Endodermal cell (in vitro differentiated cells): ENCODE data around the gene RASGEF1C. TPM values are rescaled to one million over a fixed set of nuclear protein-coding genes. Genes with fewer than 3 reads are reported as not detected.

Experiments used
- DNase-seq: peaks from one replicate; pipeline ENCODE4 v3.0.0-alpha.2; 2017
- H3K27ac ChIP-seq: 2 replicates; pipeline ENCODE4 v1.5.1; 2013; ENCODE audit warnings: mild to moderate bottlenecking, low read depth, low read length, moderate library complexity
- H3K27me3 ChIP-seq: 2 replicates; pipeline ENCODE4 v1.6.1; 2013; ENCODE audit warnings: mild to moderate bottlenecking, low read length, moderate library complexity; ENCODE audit not compliant: insufficient read depth, control insufficient read depth, poor library complexity, severe bottlenecking
- H3K36me3 ChIP-seq: 2 replicates; pipeline ENCODE4 v1.7.0; 2013; ENCODE audit warnings: mild to moderate bottlenecking, low read length, moderate library complexity; ENCODE audit not compliant: control insufficient read depth, insufficient read depth
- H3K4me1 ChIP-seq: one replicate; pipeline ENCODE4 v1.7.0; 2013; ENCODE audit warnings: low read length; ENCODE audit not compliant: control insufficient read depth, insufficient read depth
- H3K4me3 ChIP-seq: 2 replicates; pipeline ENCODE4 v1.5.1; 2013; ENCODE audit warnings: mild to moderate bottlenecking, low read length, moderate library complexity
- H3K9ac ChIP-seq: 2 replicates; pipeline ENCODE4 v1.6.1; 2013; ENCODE audit warnings: mild to moderate bottlenecking, low read length, moderate library complexity; ENCODE audit not compliant: poor library complexity, severe bottlenecking; ENCODE audit errors: extremely low read depth
- H3K9me3 ChIP-seq: 2 replicates; pipeline ENCODE4 v1.6.1; 2013; ENCODE audit warnings: mild to moderate bottlenecking, low read length, moderate library complexity; ENCODE audit not compliant: control insufficient read depth
- H3K27ac Mint-ChIP-seq: 2 replicates; pipeline ENCODE4 v1.8.0; 2020; ENCODE audit warnings: mixed read lengths
- H3K27me3 Mint-ChIP-seq: 2 replicates; pipeline ENCODE4 v1.8.0; 2021; ENCODE audit warnings: mild to moderate bottlenecking, mixed read lengths; ENCODE audit not compliant: insufficient read depth
- H3K36me3 Mint-ChIP-seq: 2 replicates; pipeline ENCODE4 v1.8.0; 2020; ENCODE audit warnings: low read depth, mixed read lengths
- H3K4me1 Mint-ChIP-seq: 2 replicates; pipeline ENCODE4 v1.8.0; 2020; ENCODE audit warnings: mixed read lengths
- H3K4me3 Mint-ChIP-seq: 2 replicates; pipeline ENCODE4 v1.8.0; 2020; ENCODE audit warnings: mild to moderate bottlenecking, moderate library complexity, mixed read lengths
- H3K9me3 Mint-ChIP-seq: 2 replicates; pipeline ENCODE4 v1.8.0; 2020; ENCODE audit warnings: mild to moderate bottlenecking, mixed read lengths
- CTCF ChIP-seq: fragments of 200-600 bp; sonication (generic); conservative IDR thresholded peaks from 2 replicates; pipeline ENCODE4 v1.5.0; 2021; ENCODE audit warnings: antibody characterized with exemption, mild to moderate bottlenecking
- WGBS, 2 experiments: methylation state at CpG; one replicate each; pipeline versions ENCODE4 v1.1.5 to v1.1.7; 2013; ENCODE audit warnings: missing lambda C conversion rate in 2 of 2, mixed read lengths in 1 of 2; ENCODE audit not compliant: insufficient coverage in 1 of 2, insufficient read length in 1 of 2; 5-methylcytosine and 5-hydroxymethylcytosine counted together
- total RNA-seq, 2 donors: library from RNA; stranded (reverse); fragmentation: NEBNext Ultra II Directional in 1 of 2; extraction: Animal tissue kit (Norgen Biotek cat#: 25700) in 1 of 2; gene quantifications; 2 replicates in 1 of 2; 3 replicates in 1 of 2; pipeline ENCODE4 v1.2.1, GENCODE V29; 2021

RASGEF1C gene
- total RNA-seq, 2 donors from 2014 or later, result 0.62 to 0.75 TPM

- 57 to 68% methylated on average over 10 of the region's 10 CpGs for WGBS, 2 experiments
- no peak for TF ChIP-seq CTCF
- H3K4me3 ChIP-seq, result peak overlapping the region; percentile 30
- Mint-ChIP-seq H3K36me3 (no peaks in the 10 kb centered on the region), H3K27me3 (peaks cover 14% of the 10 kb centered on the region), H3K9me3 (peaks cover 16% of the 10 kb centered on the region), H3K27ac (peak overlapping the region; percentile 90), H3K4me3 (peak overlapping the region; percentile 5), H3K4me1 (peaks cover 29% of the 10 kb centered on the region)
- no peaks in the 10 kb centered on the region for H3K27me3 ChIP-seq
- H3K27ac ChIP-seq, result peak overlapping the region; percentile 99
- H3K4me1 ChIP-seq, result peaks cover 15% of the 10 kb centered on the region
- H3K9ac ChIP-seq, result peak overlapping the region; percentile 26
- H3K36me3 ChIP-seq, result no peaks in the 10 kb centered on the region
- H3K9me3 ChIP-seq, result no peaks in the 10 kb centered on the region
- peak; percentile 61 for DNase-seq
Observed at GRCh38 chr5:180083529-180084060, 125.4 kb downstream of the RASGEF1C start.

- Histone ChIP-seq H3K27me3 (no peaks in the 10 kb centered on the region), H3K9me3 (no peaks in the 10 kb centered on the region), H3K4me1 (peaks cover 15% of the 10 kb centered on the region), H3K36me3 (no peaks in the 10 kb centered on the region), H3K9ac (peak overlapping the region; percentile 12), H3K27ac (peak overlapping the region; percentile 99), H3K4me3 (no peak overlapping the region)
- peak; percentile 92 for DNase-seq
- H3K27me3 Mint-ChIP-seq, result peaks cover 15% of the 10 kb centered on the region
- 45 to 47% methylated on average over 13 to 17 of the region's 17 CpGs for WGBS, 2 experiments
- H3K4me3 Mint-ChIP-seq, result peak overlapping the region; percentile 5
- TF ChIP-seq CTCF, result no peak
- peaks cover 23% of the 10 kb centered on the region for H3K9me3 Mint-ChIP-seq
- H3K36me3 Mint-ChIP-seq, result no peaks in the 10 kb centered on the region
- peaks cover 29% of the 10 kb centered on the region for H3K4me1 Mint-ChIP-seq
- H3K27ac Mint-ChIP-seq, result peak overlapping the region; percentile 90
Observed at GRCh38 chr5:180082633-180083420, 126.2 kb downstream of the RASGEF1C start.

- 98 to 100% methylated on average over 3 to 5 of the region's 5 CpGs for WGBS, 2 experiments
- H3K9me3 Mint-ChIP-seq, result peaks cover 23% of the 10 kb centered on the region
- no peak for DNase-seq
- TF ChIP-seq CTCF, result no peak
- H3K36me3 ChIP-seq, result no peaks in the 10 kb centered on the region
- no peaks in the 10 kb centered on the region for H3K9me3 ChIP-seq
- H3K36me3 Mint-ChIP-seq, result no peaks in the 10 kb centered on the region
- no peak overlapping the region for H3K4me3 Mint-ChIP-seq
- peaks cover 15% of the 10 kb centered on the region for H3K27me3 Mint-ChIP-seq
- no peak overlapping the region for H3K27ac ChIP-seq
- H3K4me1 ChIP-seq, result peaks cover 15% of the 10 kb centered on the region
- H3K27ac Mint-ChIP-seq, result no peak overlapping the region
- H3K4me3 ChIP-seq, result no peak overlapping the region
- no peak overlapping the region for H3K9ac ChIP-seq
- peaks cover 28% of the 10 kb centered on the region for H3K4me1 Mint-ChIP-seq
- H3K27me3 ChIP-seq, result no peaks in the 10 kb centered on the region
Observed at GRCh38 chr5:180081481-180081880, 127.5 kb downstream of the RASGEF1C start.
